CD4-positive, alpha-beta memory T cell (primary cell): ENCODE measurements around the gene NELFA. TPM values are rescaled to one million over a fixed set of nuclear protein-coding genes. Genes with fewer than 3 reads are reported as not detected.

Experiments used
- CTCF ChIA-PET: fragments of 350-600 bp; sonication (Branson Sonifier 250); formaldehyde crosslinking; loops from one replicate; lab custom pipeline; 2021; ENCODE audit warnings: inconsistent platforms; ENCODE audit not compliant: partially characterized antibody; lab: Charles Lee
- POLR2A ChIA-PET: fragments of 350-600 bp; sonication (Branson Sonifier 250); formaldehyde crosslinking; loops from one replicate; lab custom pipeline; 2021; ENCODE audit not compliant: partially characterized antibody; lab: Charles Lee
- DNase-seq, 5 donors: peaks; one replicate each; pipeline versions ENCODE4 v3.0.0 to v3.0.0-alpha.2; 2020 to 2022; ENCODE audit warnings: mixed read lengths in 1 of 5
- H3K27ac ChIP-seq: one replicate; pipeline ENCODE4 v1.7.0; 2013; ENCODE audit warnings: low read depth, low read length
- H3K27me3 ChIP-seq: 2 replicates; pipeline ENCODE4 v1.7.0; 2013; ENCODE audit warnings: mild to moderate bottlenecking, low read length, moderate library complexity; ENCODE audit not compliant: insufficient read depth
- H3K36me3 ChIP-seq: 2 replicates; pipeline ENCODE4 v1.7.0; 2013; ENCODE audit warnings: mild to moderate bottlenecking, low read length, moderate library complexity; ENCODE audit not compliant: insufficient read depth
- H3K4me1 ChIP-seq: 2 replicates; pipeline ENCODE4 v1.7.0; 2013; ENCODE audit warnings: mild to moderate bottlenecking, low read length, moderate library complexity; ENCODE audit not compliant: insufficient read depth
- H3K4me3 ChIP-seq, 2 donors: one replicate each; pipeline ENCODE4 v1.7.0; 2013; ENCODE audit warnings: low read length in 2 of 2, mild to moderate bottlenecking in 1 of 2
- H3K9me3 ChIP-seq, 2 donors: one replicate each; pipeline ENCODE4 v1.7.0; 2013; ENCODE audit warnings: low read length in 2 of 2, control low read depth in 1 of 2; ENCODE audit not compliant: control insufficient read depth in 1 of 2
- H3K27ac Mint-ChIP-seq, 7 donors: one replicate each; pipeline ENCODE4 v1.8.0; 2020 to 2021; ENCODE audit warnings: mixed read lengths in 7 of 7, mild to moderate bottlenecking in 6 of 7, inconsistent platforms in 3 of 7, moderate library complexity in 3 of 7
- H3K27me3 Mint-ChIP-seq, 2 donors: one replicate each; pipeline ENCODE4 v1.8.0; 2020 to 2021; ENCODE audit warnings: mixed read lengths in 2 of 2
- H3K36me3 Mint-ChIP-seq, 2 donors: one replicate each; pipeline ENCODE4 v1.8.0; 2020 to 2021; ENCODE audit warnings: mixed read lengths in 2 of 2, inconsistent platforms in 1 of 2, mild to moderate bottlenecking in 1 of 2
- H3K4me1 Mint-ChIP-seq, 4 donors: one replicate each; pipeline ENCODE4 v1.8.0; 2020 to 2021; ENCODE audit warnings: mixed read lengths in 4 of 4, mild to moderate bottlenecking in 1 of 4
- H3K4me3 Mint-ChIP-seq, 8 donors: one replicate each; pipeline ENCODE4 v1.8.0; 2020 to 2021; ENCODE audit warnings: mixed read lengths in 8 of 8, mild to moderate bottlenecking in 7 of 8, moderate library complexity in 6 of 8, inconsistent platforms in 3 of 8
- H3K9me3 Mint-ChIP-seq, 8 donors: one replicate each; pipeline ENCODE4 v1.8.0; 2020 to 2021; ENCODE audit warnings: mixed read lengths in 8 of 8, mild to moderate bottlenecking in 5 of 8, inconsistent platforms in 3 of 8, moderate library complexity in 1 of 8
- intact Hi-C: fragments of 100-400 bp; cut with micrococcal nuclease; formaldehyde crosslinking; loops from one replicate; pipeline ENCODE4 v1.15.1; 2023
- polyA plus RNA-seq, 2 donors: library from polyadenylated mRNA; unstranded; fragments of 300-500 nt; fragmentation: Illumina TruSeq; gene quantifications; one replicate each; pipeline ENCODE4 v1.2.3, GENCODE V29; 2021
- total RNA-seq, 2 experiments: library from RNA; stranded (reverse); gene quantifications; one replicate each; pipeline ENCODE4 v1.2.3, GENCODE V29; 2021

Gene NELFA
- total and polyA plus RNA-seq, 4 experiments from 2014 or later, result 12.1 to 48.3 (median 42.3) TPM

DNA sequence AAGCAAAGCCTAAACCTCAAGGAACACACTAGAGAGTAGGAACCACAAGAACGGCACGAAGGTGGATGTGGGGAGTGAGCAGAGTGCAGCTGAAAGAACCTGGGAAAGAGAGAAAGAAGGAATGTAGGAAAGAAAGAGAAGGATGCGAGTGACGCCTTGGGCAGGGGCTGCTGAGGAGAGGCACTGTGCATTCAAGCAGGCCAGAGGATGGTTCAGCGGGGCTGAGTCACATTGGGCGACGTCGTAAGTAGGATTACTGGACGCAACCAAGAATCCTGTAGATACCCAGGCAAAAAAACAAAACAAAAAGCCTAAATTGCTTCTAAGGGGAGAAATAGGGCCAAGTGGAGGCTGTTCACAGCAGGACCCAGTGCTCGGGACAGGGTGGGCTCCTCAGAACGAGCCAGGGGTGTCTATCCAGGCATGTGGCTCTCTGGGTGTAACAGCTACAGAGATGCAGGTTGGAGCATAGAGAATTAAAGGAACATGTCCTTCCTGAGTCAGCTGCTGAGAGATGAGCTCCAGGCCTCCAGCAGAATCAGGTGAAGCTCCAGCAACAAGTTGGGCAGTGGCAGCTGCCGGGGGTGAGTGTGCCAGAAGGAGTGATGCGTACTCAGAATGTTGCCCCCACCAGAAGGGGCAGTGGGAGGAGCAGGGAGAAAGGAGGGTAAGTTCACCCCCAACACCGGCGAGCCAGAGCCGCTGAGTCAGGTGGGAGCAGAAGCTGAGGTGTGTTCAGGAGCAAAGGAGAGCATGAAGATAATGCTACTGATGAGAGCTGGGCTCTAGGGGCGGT is 38.6 kb downstream of the NELFA start:
- H3K27ac ChIP-seq, result no peak overlapping the region
- ChIA-PET CTCF (no interaction called here), POLR2A (no interaction called here)
- peaks cover 19% of the 10 kb centered on the region for H3K36me3 ChIP-seq
- no peaks in the 10 kb centered on the region for H3K4me1 ChIP-seq
- H3K9me3 ChIP-seq, result no peaks in the 10 kb centered on the region
- H3K4me3 ChIP-seq, result no peak overlapping the region
- intact Hi-C loops, result no loop called here
- no peaks in the 10 kb centered on the region for H3K9me3 Mint-ChIP-seq
- H3K27ac Mint-ChIP-seq, result peak overlapping the region in 6 of 7 donors; percentile 5 to 73 (median 32)
- H3K36me3 Mint-ChIP-seq, result peaks cover 26 to 47% of the 10 kb centered on the region in 2 donors
- no peak overlapping the region for H3K4me3 Mint-ChIP-seq
- peaks cover 0 to 1% (median 0%) of the 10 kb centered on the region in 4 donors for H3K4me1 Mint-ChIP-seq
- no peaks in the 10 kb centered on the region for H3K27me3 Mint-ChIP-seq
- no peaks in the 10 kb centered on the region for H3K27me3 ChIP-seq
- no peak for DNase-seq

DNA sequence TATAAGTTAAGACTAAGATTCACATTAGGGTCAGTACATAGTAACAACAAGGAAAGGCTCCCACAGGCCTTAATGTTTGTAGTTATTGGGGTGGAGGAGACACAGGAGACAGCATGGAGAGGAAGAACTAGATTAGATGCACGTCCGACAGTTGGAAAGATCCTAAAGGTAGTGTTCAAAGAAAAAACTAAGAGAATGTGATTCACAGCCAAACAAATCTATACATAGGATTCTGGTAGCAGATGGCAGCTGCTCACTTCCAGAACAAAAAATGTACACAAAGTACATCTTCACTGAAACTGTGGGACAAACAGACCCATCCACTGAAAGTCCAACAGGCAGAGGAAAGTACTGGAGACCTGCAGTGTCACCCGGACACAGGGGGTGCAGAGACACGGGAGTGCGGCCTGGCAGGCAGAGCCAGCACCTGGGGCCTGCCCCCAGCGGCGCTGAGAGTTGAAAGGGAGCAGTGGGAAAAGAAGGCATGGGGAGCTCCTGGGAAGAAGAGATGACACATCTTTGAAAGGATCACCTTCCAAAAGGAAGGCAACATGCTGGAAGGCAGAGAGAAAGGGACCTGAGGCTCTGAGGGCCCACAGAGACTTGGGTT is 40.0 kb downstream of the NELFA start:
- H3K36me3 ChIP-seq, result peaks cover 11% of the 10 kb centered on the region
- no peak for DNase-seq
- H3K4me3 Mint-ChIP-seq, result no peak overlapping the region
- POLR2A ChIA-PET, result no interaction called here
- H3K36me3 Mint-ChIP-seq, result peaks cover 31 to 47% of the 10 kb centered on the region in 2 donors
- H3K9me3 Mint-ChIP-seq, result no peaks in the 10 kb centered on the region
- peaks cover 0 to 1% (median 0%) of the 10 kb centered on the region in 4 donors for H3K4me1 Mint-ChIP-seq
- H3K27ac Mint-ChIP-seq, result peak overlapping the region in 4 of 7 donors; percentile 2 to 80 (median 15)
- no peak overlapping the region for H3K4me3 ChIP-seq
- CTCF ChIA-PET, result no interaction called here
- no peaks in the 10 kb centered on the region for H3K27me3 Mint-ChIP-seq
- no peak overlapping the region for H3K27ac ChIP-seq
- intact Hi-C loops, result no loop called here
- H3K27me3 ChIP-seq, result no peaks in the 10 kb centered on the region
- H3K9me3 ChIP-seq, result no peaks in the 10 kb centered on the region
- no peaks in the 10 kb centered on the region for H3K4me1 ChIP-seq

DNA sequence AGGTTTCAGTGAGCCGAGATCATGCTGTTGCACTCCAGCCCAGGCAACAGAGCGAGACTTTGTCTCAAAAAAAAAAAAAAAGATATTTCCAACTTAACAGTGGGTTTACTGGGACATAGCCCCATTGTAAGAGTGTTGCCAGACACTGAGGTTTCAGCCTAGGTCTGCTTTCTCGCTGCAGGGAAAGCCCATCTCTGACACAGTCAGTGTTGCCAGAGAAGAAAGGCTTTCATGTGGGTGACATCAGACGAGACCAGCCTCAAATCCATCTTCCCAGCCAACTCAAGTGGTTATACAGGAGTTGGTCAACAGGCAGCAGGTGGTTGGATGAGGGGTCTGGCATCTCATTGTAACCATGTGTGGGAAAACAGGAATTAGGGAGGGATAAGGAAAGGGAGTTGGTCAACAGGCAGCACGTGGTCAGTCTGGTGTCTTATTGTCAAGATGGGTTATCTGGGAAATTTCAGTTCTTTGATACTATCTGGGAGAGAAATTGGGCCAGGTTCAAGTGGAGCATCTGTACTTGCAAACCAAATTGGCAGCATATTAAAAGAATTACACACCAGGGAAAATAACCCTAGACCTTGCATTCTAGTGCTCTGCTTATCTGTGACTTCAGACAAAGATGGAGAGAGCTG is 41.1 kb downstream of the NELFA start:
- peaks cover 0 to 1% (median 0%) of the 10 kb centered on the region in 4 donors for H3K4me1 Mint-ChIP-seq
- no peaks in the 10 kb centered on the region for H3K27me3 ChIP-seq
- POLR2A ChIA-PET, result no interaction called here
- H3K4me3 Mint-ChIP-seq, result no peak overlapping the region
- CTCF ChIA-PET, result no interaction called here
- peaks cover 17% of the 10 kb centered on the region for H3K36me3 ChIP-seq
- no peaks in the 10 kb centered on the region for H3K27me3 Mint-ChIP-seq
- no peaks in the 10 kb centered on the region for H3K9me3 Mint-ChIP-seq
- H3K36me3 Mint-ChIP-seq, result peaks cover 37 to 51% of the 10 kb centered on the region in 2 donors
- peak overlapping the region in 6 of 7 donors; percentile 9 to 90 (median 64) for H3K27ac Mint-ChIP-seq
- H3K27ac ChIP-seq, result no peak overlapping the region
- no peak overlapping the region for H3K4me3 ChIP-seq
- H3K4me1 ChIP-seq, result no peaks in the 10 kb centered on the region
- intact Hi-C loops, result no loop called here
- no peak for DNase-seq
- no peaks in the 10 kb centered on the region for H3K9me3 ChIP-seq

DNA sequence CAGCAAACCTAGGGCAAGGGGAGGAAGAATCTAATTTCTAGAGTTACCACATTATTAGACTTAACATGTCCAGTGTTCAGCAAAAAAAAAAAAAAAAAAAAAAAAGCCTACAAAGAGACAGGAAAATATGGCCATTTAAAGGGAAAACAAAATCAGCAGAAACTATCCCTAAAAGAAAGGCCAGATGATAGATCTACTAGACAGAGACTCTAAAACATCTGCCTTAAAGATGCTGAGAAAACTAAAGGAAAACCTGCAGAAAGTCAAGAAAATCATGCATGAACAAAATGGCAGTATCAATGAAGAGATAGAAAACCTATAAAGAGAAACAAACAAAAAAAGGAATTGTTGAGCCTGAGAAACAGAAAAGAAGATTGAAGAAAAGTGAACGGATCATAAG is 43.8 kb downstream of the NELFA start:
- Mint-ChIP-seq H3K27ac (peak overlapping the region in 4 of 7 donors; percentile 5 to 84 (median 44)), H3K27me3 (no peaks in the 10 kb centered on the region), H3K4me1 (no peaks in the 10 kb centered on the region), H3K9me3 (no peaks in the 10 kb centered on the region), H3K4me3 (no peak overlapping the region), H3K36me3 (peaks cover 48 to 60% of the 10 kb centered on the region in 2 donors)
- Histone ChIP-seq H3K4me1 (no peaks in the 10 kb centered on the region), H3K4me3 (no peak overlapping the region), H3K27ac (no peak overlapping the region), H3K27me3 (no peaks in the 10 kb centered on the region), H3K9me3 (no peaks in the 10 kb centered on the region), H3K36me3 (peaks cover 38% of the 10 kb centered on the region)
- intact Hi-C loops, result no loop called here
- no peak for DNase-seq
- CTCF ChIA-PET, result interaction anchor here (0.6 kb wide), 1 partner anchor 8 kb away, joined by 3 read pairs; no protein-coding TSS in a partner anchor
- POLR2A ChIA-PET, result no interaction called here

DNA sequence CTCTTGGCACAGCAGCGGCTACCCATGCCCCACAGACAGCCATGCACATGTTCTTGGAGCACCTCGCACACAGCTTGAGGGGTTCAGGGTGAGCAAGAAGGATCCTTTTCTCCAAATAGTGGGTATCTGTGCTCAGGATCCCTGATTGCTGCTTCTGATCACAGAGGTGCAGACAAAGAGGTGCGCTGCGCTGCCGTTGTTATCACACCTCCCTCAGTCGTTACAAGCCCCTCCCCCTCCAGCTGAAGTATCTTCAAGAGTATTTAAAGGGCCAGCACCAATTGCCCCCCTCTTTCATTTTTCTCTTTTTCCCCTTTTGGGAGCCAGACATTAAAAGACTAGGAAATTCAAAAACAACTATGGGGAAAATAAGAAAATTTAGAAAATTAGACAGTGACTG is 44.3 kb downstream of the NELFA start:
- H3K36me3 ChIP-seq, result peaks cover 42% of the 10 kb centered on the region
- no peak overlapping the region for H3K4me3 ChIP-seq
- H3K9me3 Mint-ChIP-seq, result no peaks in the 10 kb centered on the region
- no peak overlapping the region for H3K4me3 Mint-ChIP-seq
- no peaks in the 10 kb centered on the region for H3K4me1 ChIP-seq
- intact Hi-C loops, result no loop called here
- no peak for DNase-seq
- CTCF ChIA-PET, result no interaction called here
- H3K4me1 Mint-ChIP-seq, result no peaks in the 10 kb centered on the region
- H3K27me3 Mint-ChIP-seq, result no peaks in the 10 kb centered on the region
- H3K9me3 ChIP-seq, result no peaks in the 10 kb centered on the region
- POLR2A ChIA-PET, result no interaction called here
- H3K36me3 Mint-ChIP-seq, result peaks cover 50 to 59% of the 10 kb centered on the region in 2 donors
- H3K27me3 ChIP-seq, result no peaks in the 10 kb centered on the region
- no peak overlapping the region for H3K27ac ChIP-seq
- no peak overlapping the region for H3K27ac Mint-ChIP-seq

DNA sequence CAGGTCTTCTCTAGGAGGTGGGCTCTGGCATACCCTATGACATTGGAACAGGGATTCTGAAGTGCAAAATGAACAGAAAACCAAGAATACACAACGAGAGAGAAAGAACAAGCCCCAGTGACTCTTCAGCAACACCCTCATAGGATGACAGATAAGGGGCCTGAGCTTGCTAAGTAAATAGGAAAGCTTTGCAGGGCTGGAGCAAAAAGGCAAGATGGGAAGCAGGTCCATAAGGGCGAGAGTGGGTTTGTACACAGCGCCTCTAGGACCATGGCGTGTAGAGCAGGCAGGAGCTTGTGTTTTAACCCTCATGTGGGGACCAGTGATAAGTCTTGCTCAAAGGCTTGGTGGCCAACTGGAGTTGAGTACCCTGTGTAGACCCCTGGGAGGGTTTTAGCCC is 45.8 kb downstream of the NELFA start:
- Mint-ChIP-seq H3K27ac (peak overlapping the region in 4 of 7 donors; percentile 12 to 77 (median 49)), H3K27me3 (no peaks in the 10 kb centered on the region), H3K36me3 (peaks cover 60 to 64% of the 10 kb centered on the region in 2 donors), H3K4me1 (no peaks in the 10 kb centered on the region), H3K4me3 (no peak overlapping the region), H3K9me3 (no peaks in the 10 kb centered on the region)
- no peak overlapping the region for H3K27ac ChIP-seq
- intact Hi-C loops, result no loop called here
- H3K9me3 ChIP-seq, result no peaks in the 10 kb centered on the region
- no peaks in the 10 kb centered on the region for H3K4me1 ChIP-seq
- H3K36me3 ChIP-seq, result peaks cover 42% of the 10 kb centered on the region
- ChIA-PET POLR2A (no interaction called here), CTCF (interaction anchor here (0.8 kb wide), 1 partner anchor 46 kb away, joined by 3 read pairs; the partner anchor contains the start of gene NELFA)
- no peaks in the 10 kb centered on the region for H3K27me3 ChIP-seq
- H3K4me3 ChIP-seq, result no peak overlapping the region
- DNase-seq, result no peak

DNA sequence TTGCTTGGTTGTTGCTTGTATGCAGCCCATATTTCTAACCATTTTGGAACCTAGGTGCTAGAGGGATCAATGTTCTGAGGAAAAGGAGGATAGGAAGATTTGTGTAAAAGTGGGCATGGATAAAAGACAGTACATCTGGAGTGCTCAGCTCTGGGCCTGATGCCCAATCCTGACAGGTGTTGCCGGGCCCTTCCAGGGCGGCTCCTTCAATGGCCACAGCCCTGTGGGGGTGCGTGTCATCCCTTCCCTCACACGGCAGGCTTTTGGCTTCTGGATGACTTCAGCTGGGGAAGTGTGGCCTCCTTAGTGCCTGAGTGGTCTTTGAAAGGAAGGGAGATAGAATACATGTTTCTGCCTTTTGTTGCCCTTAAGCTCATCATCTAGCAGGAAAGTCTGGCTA is 47.2 kb downstream of the NELFA start:
- no peaks in the 10 kb centered on the region for H3K9me3 Mint-ChIP-seq
- H3K4me3 Mint-ChIP-seq, result no peak overlapping the region

More for the DNA sequence above, 47.2 kb downstream of the NELFA start:
- Histone ChIP-seq H3K27ac (no peak overlapping the region), H3K4me3 (no peak overlapping the region), H3K36me3 (peaks cover 48% of the 10 kb centered on the region), H3K4me1 (no peaks in the 10 kb centered on the region), H3K27me3 (no peaks in the 10 kb centered on the region), H3K9me3 (no peaks in the 10 kb centered on the region)
- H3K27ac Mint-ChIP-seq, result peak overlapping the region in 5 of 7 donors; percentile 10 to 80 (median 38)
- peaks cover 65 to 69% of the 10 kb centered on the region in 2 donors for H3K36me3 Mint-ChIP-seq
- no peaks in the 10 kb centered on the region for H3K27me3 Mint-ChIP-seq
- no peaks in the 10 kb centered on the region for H3K4me1 Mint-ChIP-seq
- CTCF ChIA-PET, result interaction anchor here (0.6 to 1.3 kb wide), 2 partner anchors 62 to 272 kb away, joined by 3 to 4 read pairs; no protein-coding TSS in a partner anchor
- POLR2A ChIA-PET, result no interaction called here
- intact Hi-C loops, result no loop called here
- DNase-seq, result no peak
